Measurements from ENCODE around the gene PDIA6. TPM values are rescaled to one million over a fixed set of nuclear protein-coding genes. Genes with fewer than 3 reads are reported as not detected.

The PDIA6 gene, protein sequence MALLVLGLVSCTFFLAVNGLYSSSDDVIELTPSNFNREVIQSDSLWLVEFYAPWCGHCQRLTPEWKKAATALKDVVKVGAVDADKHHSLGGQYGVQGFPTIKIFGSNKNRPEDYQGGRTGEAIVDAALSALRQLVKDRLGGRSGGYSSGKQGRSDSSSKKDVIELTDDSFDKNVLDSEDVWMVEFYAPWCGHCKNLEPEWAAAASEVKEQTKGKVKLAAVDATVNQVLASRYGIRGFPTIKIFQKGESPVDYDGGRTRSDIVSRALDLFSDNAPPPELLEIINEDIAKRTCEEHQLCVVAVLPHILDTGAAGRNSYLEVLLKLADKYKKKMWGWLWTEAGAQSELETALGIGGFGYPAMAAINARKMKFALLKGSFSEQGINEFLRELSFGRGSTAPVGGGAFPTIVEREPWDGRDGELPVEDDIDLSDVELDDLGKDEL
- total RNA-seq = 180 TPM
- long read RNA-seq, transcript PDIA6-201 (13 exons, 2,338 nt) = major isoform, 909 of 958 reads
- long read RNA-seq, partial matches to known transcripts = 14 of 958 reads
- long read RNA-seq, other reads (novel, unspliced or antisense) = 32 of 958 reads

DNA sequence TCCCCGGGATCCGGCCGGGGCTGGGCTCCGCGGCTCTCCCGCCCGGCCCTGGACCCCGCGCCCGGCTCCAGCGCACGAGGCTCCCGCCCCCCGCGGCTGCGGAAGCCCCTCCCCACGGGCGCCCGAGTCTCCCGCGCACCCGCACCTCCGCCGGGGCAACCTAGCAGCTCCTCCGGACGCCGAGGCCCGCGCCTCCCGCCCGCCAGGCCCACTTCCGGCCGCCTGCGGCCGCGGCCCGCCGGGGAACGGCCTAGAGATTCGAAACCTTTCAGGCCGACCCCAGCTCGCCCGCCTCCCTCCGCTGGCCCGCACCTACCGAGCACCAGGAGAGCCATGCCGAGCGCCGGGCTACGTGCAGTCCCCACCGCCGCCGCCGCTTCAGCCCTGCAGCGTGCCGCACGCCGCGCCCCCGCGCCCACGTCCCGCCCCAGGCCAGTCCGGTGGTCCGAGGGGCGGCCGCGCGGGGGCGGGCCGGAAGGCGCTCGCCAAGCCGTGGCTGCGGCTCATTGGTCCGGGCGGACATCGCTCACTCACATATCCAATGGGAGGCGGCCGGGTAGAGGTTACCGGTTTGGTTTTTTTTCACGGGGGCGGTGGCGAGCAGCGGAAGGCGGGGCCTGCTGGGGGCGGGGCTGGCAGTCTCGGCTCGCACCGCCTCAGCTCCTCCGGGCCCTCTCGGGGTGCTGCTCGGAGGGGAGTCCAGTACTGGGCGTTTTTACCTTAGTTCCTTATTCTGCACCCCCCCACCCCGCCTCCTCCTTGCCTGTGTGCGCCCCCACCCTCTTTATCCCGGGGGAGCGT, at the start of gene PDIA6:
Gene PDIA6, minus strand, starts transcription at position 424 of the 801 bp plus-strand sequence. Its CDS starts 89 bp downstream, at position 335.
- Histone ChIP-seq H3K4me3 (peak within 1 kb of the TSS; percentile 73), H3K27ac (peak within 1 kb of the TSS; percentile 89)

DNA sequence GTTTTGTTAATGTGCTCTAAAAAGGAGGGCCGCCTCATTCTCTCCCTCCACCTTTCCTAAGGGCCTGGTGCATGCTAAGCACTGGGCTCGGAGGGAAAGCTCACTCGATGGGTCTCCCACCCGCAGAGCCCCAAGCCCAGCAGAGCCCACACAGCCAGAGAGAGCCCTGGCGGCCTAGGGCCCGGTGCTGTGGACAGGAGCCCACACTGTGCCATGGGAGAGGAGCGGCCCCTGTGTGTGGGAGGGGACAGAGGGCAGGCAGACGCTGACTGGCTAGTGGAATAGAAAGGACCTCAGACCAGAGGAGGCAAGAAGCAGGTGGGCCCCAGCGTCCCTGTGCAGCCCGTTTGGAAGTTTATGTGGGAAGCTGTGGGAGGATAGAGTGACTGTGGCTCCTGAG, 49.7 kb upstream of the PDIA6 start:
- TF ChIP-seq, protein P1, sequence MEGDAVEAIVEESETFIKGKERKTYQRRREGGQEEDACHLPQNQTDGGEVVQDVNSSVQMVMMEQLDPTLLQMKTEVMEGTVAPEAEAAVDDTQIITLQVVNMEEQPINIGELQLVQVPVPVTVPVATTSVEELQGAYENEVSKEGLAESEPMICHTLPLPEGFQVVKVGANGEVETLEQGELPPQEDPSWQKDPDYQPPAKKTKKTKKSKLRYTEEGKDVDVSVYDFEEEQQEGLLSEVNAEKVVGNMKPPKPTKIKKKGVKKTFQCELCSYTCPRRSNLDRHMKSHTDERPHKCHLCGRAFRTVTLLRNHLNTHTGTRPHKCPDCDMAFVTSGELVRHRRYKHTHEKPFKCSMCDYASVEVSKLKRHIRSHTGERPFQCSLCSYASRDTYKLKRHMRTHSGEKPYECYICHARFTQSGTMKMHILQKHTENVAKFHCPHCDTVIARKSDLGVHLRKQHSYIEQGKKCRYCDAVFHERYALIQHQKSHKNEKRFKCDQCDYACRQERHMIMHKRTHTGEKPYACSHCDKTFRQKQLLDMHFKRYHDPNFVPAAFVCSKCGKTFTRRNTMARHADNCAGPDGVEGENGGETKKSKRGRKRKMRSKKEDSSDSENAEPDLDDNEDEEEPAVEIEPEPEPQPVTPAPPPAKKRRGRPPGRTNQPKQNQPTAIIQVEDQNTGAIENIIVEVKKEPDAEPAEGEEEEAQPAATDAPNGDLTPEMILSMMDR (IDR thresholded peaks at IDR 0.05) = no peak
- intact Hi-C loops (cut with DNase I) = no loop called here
- no peak for DNase-seq
- H3K36me3 ChIP-seq = no peaks in the 10 kb centered on the region
- no peak overlapping the region for H3K27ac ChIP-seq
- peaks cover 18% of the 10 kb centered on the region for H3K27me3 ChIP-seq
- no peak overlapping the region for H3K4me3 ChIP-seq
- no peaks in the 10 kb centered on the region for H3K9me3 ChIP-seq
- peaks cover 9% of the 10 kb centered on the region for H3K4me1 ChIP-seq
- ATAC-seq = peak; percentile 4

More for the DNA sequence above, at the start of gene PDIA6:
- DNase-seq (peak; percentile 98), ATAC-seq (peak; percentile 99)
- Histone ChIP-seq H3K27me3 (no peaks in the 10 kb centered on the region), H3K36me3 (no peaks in the 10 kb centered on the region), H3K4me1 (peaks cover 35% of the 10 kb centered on the region), H3K9me3 (no peaks in the 10 kb centered on the region)
- TF ChIP-seq, protein P1 (IDR thresholded peaks at IDR 0.05) = no peak
- intact Hi-C loops (cut with DNase I) = no loop called here

DNA sequence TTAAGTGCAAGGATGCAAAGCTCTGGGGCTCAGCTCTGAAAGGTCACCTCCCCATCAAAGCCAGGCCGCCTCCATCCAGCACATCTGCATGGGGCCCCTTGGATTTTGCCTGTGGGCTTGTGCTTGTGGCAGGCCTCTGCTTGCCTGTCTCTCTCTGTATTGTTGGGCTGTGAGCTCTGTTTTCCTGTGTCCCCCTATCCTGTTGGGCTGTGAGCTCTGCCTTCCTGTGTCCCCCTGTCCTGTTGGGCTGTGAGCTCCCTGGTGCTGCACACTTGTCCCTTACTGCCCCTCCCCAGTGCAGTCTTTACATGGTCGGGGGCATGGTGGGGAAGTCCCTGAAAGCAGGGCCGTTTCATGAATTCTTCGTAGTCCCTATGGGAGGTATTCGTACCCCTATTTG, 49.2 kb upstream of the PDIA6 start:
- ATAC-seq (no peak), DNase-seq (no peak)
- H3K4me3 ChIP-seq = no peak overlapping the region
- TF ChIP-seq, protein P1 (IDR thresholded peaks at IDR 0.05) = no peak
- intact Hi-C loops (cut with DNase I) = no loop called here
- H3K4me1 ChIP-seq = peaks cover 9% of the 10 kb centered on the region
- peaks cover 18% of the 10 kb centered on the region for H3K27me3 ChIP-seq
- H3K36me3 ChIP-seq = no peaks in the 10 kb centered on the region
- H3K9me3 ChIP-seq = no peaks in the 10 kb centered on the region
- H3K27ac ChIP-seq = no peak overlapping the region

DNA sequence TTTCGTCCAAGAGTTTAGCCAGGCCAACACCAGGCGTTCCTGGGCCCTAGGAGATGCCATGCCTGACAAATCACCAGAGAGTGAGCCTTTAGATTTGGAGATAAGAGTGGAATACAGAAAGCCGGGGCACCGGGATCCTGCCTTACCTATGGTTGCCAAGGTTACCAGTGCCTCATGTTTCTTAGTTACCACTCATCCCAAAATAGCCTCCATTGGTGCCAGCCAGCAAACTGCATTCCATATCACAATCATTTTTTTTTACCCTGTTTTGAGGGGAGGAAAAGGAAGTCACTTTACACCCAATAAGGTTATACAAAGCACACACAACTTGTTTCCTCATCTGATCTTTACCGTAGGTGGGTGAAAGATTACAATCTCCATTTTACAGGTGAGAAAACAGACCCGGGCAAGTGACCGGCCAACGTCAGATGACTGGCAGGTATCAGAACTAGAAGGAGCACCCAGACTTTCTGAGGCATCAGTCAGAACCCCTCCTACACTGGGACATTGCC, 48.3 kb upstream of the PDIA6 start:
- intact Hi-C loops (cut with DNase I) = no loop called here
- Histone ChIP-seq H3K27me3 (peaks cover 18% of the 10 kb centered on the region), H3K4me1 (peaks cover 9% of the 10 kb centered on the region), H3K27ac (no peak overlapping the region), H3K9me3 (no peaks in the 10 kb centered on the region), H3K4me3 (no peak overlapping the region), H3K36me3 (no peaks in the 10 kb centered on the region)
- ATAC-seq (no peak), DNase-seq (no peak)
- TF ChIP-seq, protein P1 (IDR thresholded peaks at IDR 0.05) = no peak

DNA sequence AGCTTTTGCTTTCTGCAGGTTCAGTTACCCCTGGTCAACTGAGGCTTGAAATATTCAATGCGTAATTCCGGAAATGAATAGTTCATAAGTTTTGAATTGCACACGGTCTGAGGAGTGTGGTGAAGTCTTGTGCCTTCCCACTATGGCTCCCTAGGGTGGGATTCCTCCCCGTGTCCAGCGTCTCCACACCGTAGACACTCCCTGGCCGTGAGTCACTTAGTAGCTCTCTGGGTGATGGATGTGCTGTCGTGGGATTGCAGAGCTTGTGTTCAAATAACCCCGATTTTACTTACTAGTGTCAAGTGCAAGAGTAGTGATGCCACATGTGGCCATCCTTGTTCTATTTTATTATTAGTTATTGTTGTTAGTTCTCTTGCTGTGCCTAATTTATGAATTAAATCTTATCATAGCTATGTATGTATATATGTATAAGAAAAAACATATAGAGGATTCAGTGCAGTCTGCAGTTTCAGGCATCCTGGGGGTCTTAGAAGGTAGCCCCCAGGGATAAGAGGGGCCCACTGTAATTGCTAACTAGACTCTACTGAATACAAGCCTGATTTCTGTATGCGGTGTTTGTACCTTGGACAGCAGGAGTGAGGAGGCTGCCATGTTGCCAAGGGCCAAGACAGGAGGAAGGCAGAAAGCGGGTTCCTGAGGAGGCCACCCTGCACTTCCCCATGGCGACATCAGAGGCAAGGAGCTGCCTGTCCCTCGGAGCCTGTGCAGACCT, 47.7 kb upstream of the PDIA6 start:
- Histone ChIP-seq H3K4me3 (no peak overlapping the region), H3K4me1 (peaks cover 9% of the 10 kb centered on the region), H3K36me3 (no peaks in the 10 kb centered on the region), H3K27ac (no peak overlapping the region), H3K9me3 (no peaks in the 10 kb centered on the region), H3K27me3 (peaks cover 12% of the 10 kb centered on the region)
- DNase-seq (no peak), ATAC-seq (no peak)
- TF ChIP-seq, protein P1 (IDR thresholded peaks at IDR 0.05) = no peak
- intact Hi-C loops (cut with DNase I) = no loop called here

Data from upper lobe of right lung (tissue), 1 donor.